AG04450 (cell line): ENCODE data around the gene SERPINC1. TPM values are rescaled to one million over a fixed set of nuclear protein-coding genes. Genes with fewer than 3 reads are reported as not detected.

Source experiments
- CTCF ChIA-PET: fragments of 300-600, 350-600 bp; formaldehyde crosslinking; extraction: SDS; loops from one replicate; lab custom pipeline; 2022; ENCODE audit warnings: antibody characterized with exemption, inconsistent platforms; lab: Charles Lee
- POLR2A ChIA-PET: fragments of 350-600 bp; formaldehyde crosslinking; extraction: SDS; loops from one replicate; lab custom pipeline; 2021; ENCODE audit warnings: antibody characterized with exemption, inconsistent platforms; lab: Yijun Ruan, JAX
- DNase-seq: peaks from one replicate; pipeline ENCODE4 v3.0.0-alpha.2; 2011; ENCODE audit warnings: low read depth, low spot score
- H3K27ac ChIP-seq: one replicate; pipeline ENCODE4 v1.5.1; 2012; ENCODE audit warnings: low read depth, low read length, control low read depth
- H3K27me3 ChIP-seq: one replicate; pipeline ENCODE4 v1.6.0; 2012; ENCODE audit warnings: low read length; ENCODE audit not compliant: control insufficient read depth, insufficient read depth
- H3K4me3 ChIP-seq: 2 replicates; pipeline ENCODE4 v1.5.1; 2011; ENCODE audit warnings: mild to moderate bottlenecking, low read depth, low read length, control low read depth
- H3K9me3 ChIP-seq: 2 replicates; pipeline ENCODE4 v1.5.1; 2012; ENCODE audit warnings: low read length; ENCODE audit not compliant: control insufficient read depth, insufficient read depth
- CTCF ChIP-seq: IDR thresholded peaks from 2 replicates; pipeline ENCODE4 v1.5.1; 2011; ENCODE audit warnings: low read depth, low read length, control low read depth, inconsistent platforms
- polyA plus RNA-seq: library from polyadenylated mRNA; depleted of rRNA; stranded (reverse); fragments of >200 nt; gene quantifications from 2 replicates; pipeline ENCODE4 v1.2.3, GENCODE V29; 2011

The SERPINC1 gene
- polyA plus RNA-seq, 1 experiment: 0.09 TPM

GRCh38 chr1:173915596-173915995 is 1.5 kb downstream of the SERPINC1 start:
- ChIA-PET POLR2A (interaction anchor here (1.3 kb wide), 1 partner anchor 48 kb away, joined by 3 read pairs; the partner anchor contains the start of genes GAS5 and ZBTB37), CTCF (interaction anchor here (0.9 to 1.1 kb wide), 2 partner anchors 8 to 25 kb away, joined by 4 read pairs; no protein-coding TSS in a partner anchor)
- no peak for TF ChIP-seq CTCF
- Histone ChIP-seq H3K9me3 (no peaks in the 10 kb centered on the region), H3K27ac (no peak overlapping the region), H3K27me3 (no peaks in the 10 kb centered on the region), H3K4me3 (no peak overlapping the region)
- no peak for DNase-seq

- no peak for DNase-seq
- no peaks in the 10 kb centered on the region for H3K9me3 ChIP-seq
- H3K27me3 ChIP-seq: no peaks in the 10 kb centered on the region
- ChIA-PET CTCF (interaction anchor here (0.7 to 1.4 kb wide), 5 partner anchors 11 to 213 kb away, joined by 3 to 9 read pairs (median 3); no protein-coding TSS in a partner anchor), POLR2A (interaction anchor here (1.3 kb wide), 1 partner anchor 46 kb away, joined by 3 read pairs; the partner anchor contains the start of genes GAS5 and ZBTB37)
- H3K27ac ChIP-seq: no peak overlapping the region
- peak; percentile 57 for TF ChIP-seq CTCF
- no peak overlapping the region for H3K4me3 ChIP-seq
These were observed 2.7 kb downstream of the SERPINC1 start for GRCh38 chr1:173914366-173914871.

GRCh38 chr1:173913111-173913510 is 4.0 kb downstream of the SERPINC1 start:
- ChIA-PET CTCF (interaction anchor here (1.4 kb wide), 1 partner anchor 13 kb away, joined by 9 read pairs; no protein-coding TSS in a partner anchor), POLR2A (no interaction called here)
- Histone ChIP-seq H3K9me3 (no peaks in the 10 kb centered on the region), H3K4me3 (no peak overlapping the region), H3K27me3 (no peaks in the 10 kb centered on the region), H3K27ac (no peak overlapping the region)
- TF ChIP-seq CTCF: no peak
- no peak for DNase-seq

- CTCF ChIA-PET: no interaction called here
- H3K4me3 ChIP-seq: no peak overlapping the region
- POLR2A ChIA-PET: no interaction called here
- no peaks in the 10 kb centered on the region for H3K27me3 ChIP-seq
- DNase-seq: no peak
- H3K9me3 ChIP-seq: no peaks in the 10 kb centered on the region
- TF ChIP-seq CTCF: no peak
- no peak overlapping the region for H3K27ac ChIP-seq
These were observed 13.1 kb downstream of the SERPINC1 start for GRCh38 chr1:173903827-173904531.

GRCh38 chr1:173900992-173901391 is 16.1 kb downstream of the SERPINC1 start:
- no peaks in the 10 kb centered on the region for H3K9me3 ChIP-seq
- POLR2A ChIA-PET: no interaction called here

More at GRCh38 chr1:173900992-173901391, 16.1 kb downstream of the SERPINC1 start:
- H3K27me3 ChIP-seq: no peaks in the 10 kb centered on the region
- CTCF ChIA-PET: no interaction called here
- no peak overlapping the region for H3K4me3 ChIP-seq
- no peak overlapping the region for H3K27ac ChIP-seq
- no peak for DNase-seq
- no peak for TF ChIP-seq CTCF
